ENCODE data around the gene TDRD12.
"Not testable (repeated sequence)": the region's sequence is repeated elsewhere in the genome, so short reads cannot be mapped to it uniquely, and the experiment has no call there.

The TDRD12 gene

DNA sequence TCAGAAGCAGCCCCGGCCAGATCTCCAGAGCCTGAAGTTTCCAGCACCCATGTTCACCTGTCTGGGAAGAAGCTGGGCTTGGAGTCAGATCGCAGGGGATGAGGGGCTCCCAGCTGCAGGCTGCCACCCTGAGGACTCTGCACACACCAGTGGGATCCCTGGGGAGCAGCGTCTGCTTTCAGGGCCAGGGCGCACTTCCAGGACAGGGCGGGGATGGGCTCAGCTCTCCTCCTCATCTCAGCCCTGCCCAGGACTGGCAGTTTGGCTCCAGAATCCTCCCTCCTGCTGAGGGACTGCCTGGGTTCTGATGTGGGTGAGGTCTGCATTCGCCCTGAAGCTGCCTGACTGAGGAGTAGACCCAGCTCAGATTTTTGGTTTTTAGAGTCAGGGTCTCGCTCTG is 146.5 kb downstream of the TDRD12 start:
- DNase-seq (ENCODE audit: low read depth in 2 of 2) = no peak

DNA sequence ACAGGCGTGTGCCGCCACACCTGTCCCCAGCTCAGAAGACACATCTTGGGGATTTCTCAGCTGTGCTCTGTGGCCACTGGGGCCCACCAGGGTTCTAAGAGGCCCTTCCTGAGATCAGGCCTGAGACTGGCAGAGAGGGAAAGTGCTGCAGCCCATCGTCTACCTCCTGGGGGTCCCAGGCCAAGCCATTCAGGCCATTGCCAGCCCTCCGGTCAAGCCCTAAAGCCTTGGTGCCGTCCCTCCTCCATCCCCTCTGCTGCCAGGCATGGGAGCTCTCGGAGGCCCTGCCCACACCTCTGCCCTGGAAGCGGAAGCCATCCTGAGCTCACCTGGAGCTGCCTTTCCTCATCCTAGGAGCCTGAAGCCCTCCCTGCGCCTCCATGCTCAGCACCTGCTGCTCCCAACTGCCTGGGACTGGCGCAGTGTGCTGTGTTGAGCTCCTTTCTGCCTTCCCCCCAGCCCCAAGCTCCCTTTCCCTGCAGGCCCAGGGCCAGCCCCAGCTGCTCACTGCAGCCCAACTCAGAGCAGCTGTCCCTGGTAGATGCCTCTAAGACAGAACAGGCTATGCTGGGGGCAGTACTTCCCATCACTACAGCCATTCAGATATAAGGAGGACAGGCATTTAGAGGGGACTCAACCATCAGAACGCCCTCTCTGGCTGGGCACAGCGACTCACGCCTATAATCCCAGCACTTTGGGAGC is 147.1 kb downstream of the TDRD12 start:
- no peak for DNase-seq (ENCODE audit: low read depth in 2 of 2)

DNA sequence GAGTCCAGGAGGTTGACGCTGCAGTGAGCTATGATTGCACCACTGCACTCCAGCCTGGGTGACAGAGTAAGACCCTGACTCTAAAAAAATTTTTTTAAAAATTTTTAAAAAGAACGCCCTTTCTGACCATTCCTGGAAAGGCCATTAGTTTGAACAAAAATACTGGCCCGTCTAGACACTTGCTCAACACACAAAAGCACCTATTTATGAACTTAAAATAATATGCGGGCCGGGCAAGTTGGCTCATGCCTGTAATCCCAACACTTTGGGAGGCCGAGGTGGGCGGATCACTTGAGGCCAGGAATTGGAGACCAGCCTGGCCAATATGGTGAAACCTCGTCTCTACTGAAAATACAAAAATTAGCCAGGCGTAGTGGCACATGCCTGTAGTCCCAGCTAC is 147.9 kb downstream of the TDRD12 start:
- DNase-seq (ENCODE audit: low read depth in 2 of 2) = not testable (repeated sequence)

DNA sequence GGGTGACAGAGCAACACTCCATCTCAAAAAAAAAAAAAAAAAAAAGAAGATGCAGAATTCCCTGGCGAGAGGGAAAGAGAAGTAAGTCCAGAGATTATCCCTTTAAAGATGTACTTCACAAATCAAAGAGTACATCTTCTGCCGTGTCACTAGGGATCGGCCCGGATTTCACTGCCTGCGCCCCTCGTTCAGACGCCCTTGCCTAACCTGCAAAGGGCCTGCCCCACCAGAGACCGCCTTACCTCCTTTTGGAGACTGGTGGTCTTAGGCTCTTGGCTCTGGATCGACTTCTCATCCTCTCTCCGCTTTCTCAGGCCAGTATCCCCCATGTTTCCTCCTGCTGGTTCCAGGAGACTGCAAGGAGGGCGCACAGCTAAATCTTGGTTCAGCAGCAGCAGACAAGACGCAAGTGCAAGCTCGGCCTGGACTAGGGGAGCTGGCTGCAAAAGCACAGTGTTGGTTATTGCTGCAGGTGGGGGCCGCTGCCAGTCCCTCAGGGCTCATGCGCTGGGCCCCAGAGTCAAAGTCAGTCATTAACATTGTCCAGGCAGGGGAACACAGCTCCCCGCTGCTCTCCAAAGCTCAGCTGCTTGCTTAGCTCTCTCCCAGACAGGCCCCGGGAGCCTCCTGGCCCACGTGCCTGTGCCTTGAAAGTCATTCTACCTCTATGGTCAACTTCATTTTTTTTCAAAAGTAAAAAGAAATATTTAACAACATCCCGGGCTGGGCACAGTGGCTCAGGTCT is 148.8 kb downstream of the TDRD12 start:
- DNase-seq (ENCODE audit: low read depth in 2 of 2) = no peak

DNA sequence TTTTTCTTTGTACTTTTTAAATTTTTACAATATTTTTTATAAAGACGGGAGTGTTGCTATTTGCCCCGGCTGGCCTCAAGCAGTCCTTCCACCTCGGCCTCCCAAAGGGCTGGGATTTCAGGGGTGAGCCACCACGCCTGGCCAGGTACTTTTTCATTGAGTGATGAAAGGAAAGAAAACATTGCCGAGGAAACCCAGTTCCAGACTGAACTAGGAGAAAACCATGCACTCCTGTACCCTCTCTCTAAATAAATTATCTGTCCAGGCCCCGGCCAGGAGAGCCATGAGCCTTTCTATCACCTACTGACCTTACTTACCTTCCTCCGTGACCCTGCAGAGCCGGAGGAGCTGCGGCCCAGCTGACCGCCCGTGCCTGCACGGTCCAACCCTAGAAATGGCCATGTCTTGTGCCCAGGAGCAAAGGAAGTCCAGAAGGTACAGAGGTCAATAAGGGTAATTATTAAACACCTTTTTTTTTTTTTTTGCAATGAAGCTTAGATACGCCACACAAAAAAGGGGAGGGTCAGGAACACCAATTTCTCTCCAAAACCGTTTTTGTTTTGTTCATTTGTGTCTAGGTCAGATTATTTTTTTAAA is 149.9 kb downstream of the TDRD12 start, which contains the start of gene SLC7A9:
SLC7A9 (minus strand) TSS at position 399 of the 597 bp plus-strand sequence. CDS start 1,233 bp downstream, outside the sequence.
- DNase-seq (ENCODE audit: low read depth in 2 of 2) = no peak

DNA sequence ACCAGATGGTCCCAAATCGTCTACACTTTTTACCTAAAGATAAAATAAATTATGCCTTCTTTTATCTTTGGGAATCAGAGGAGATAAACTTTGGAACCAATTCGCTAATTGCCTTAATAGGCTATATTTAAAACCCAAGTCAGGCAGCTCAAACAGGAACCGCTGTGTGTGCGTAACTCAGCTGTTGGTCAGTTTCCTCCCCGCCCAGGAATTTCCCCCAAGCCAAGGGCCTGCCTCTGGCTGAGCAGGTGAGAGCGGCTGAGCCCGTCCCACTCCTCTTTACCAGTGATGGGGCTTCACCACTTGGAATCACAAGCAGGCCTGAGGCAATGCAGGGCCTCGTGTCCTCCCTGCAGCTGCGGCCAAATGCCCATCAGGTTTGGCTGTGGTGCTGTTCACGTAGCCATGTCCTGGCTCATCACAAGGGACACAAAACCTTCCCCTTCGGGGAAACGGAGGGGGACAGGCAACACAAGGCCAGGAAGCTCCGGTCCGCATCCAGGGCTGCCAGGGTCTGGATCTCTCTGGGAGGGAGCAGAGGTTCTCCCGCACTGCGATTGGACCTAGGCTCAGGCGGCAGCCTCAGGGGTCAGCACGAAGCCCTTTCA is 150.5 kb downstream of the TDRD12 start:
- no peak for DNase-seq (ENCODE audit: low read depth in 2 of 2)

DNA sequence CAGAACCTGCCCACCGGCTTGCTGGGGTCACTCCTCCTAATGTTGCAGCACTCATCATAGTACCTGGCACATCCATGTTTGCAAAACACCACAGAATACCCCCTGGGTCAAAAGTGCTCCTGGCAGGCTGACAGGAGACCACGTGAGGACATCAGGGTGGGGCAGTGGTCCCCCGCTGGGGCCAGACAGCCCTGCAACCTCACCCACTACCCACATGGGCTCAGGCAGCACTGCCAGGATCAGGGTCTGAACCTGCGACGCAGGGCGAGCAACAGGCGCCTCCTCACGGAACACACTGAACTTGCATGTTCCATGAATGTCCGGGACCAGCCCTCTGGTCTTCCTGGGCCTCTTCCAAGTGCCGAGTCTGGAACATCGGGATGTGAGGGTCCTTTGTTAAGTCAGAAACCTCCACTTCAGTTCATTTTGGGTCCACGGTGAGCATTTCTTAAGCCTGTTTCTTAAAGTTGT is 151.4 kb downstream of the TDRD12 start:
- DNase-seq (ENCODE audit: low read depth in 2 of 2) = no peak

DNA sequence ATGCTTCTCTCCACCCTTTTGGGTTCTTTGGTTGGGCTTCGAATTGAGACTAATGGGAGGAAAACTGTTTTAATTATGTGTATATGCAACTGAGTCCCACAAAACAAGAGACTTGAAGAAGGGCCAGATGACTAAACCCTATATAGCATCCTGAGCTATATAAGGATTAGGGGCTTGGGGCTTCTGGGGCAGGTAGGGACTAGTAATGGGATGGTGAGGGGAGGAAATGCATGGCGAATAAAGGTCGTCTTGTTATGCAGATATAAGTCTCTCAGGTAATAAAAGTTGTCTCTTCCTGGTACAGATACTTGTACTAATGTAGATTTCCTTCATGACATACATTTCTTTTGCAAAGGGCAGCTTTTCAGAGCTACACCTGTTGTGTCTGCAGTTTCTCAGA is 152.8 kb downstream of the TDRD12 start:
- no peak for DNase-seq (ENCODE audit: low read depth in 2 of 2)

DNA sequence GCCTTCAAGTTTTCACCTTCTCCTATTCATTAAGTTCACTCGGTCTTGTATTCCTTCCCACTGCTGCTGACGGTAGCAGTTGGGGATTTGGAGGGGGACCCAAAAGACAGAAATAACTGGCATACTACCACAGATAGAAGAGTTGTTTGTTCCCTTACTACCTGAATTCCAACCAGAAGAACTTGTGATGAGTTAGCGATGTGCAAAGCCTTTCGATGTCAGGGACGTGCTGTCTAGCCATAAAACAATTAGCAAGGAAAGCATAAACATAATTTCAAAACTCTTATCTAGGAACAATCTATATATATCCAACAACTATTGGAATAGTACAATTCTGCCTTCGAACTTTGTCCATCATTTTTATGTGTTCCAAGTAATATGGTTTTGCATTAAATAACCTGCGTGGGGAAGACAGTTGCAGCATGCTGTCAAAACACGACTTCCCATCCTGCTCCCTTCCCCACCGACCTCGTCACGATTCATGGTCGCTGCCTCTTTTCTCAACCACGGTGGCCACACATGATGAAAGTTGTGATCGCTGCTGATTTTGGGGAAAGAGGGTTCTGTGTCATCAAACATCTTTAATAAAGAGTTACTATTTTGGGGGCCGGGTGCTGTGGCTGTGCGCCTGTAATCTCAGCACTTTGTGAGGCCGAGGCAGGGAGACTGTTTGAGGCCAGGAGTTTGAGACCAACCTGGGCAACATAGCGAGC is 153.8 kb downstream of the TDRD12 start:
- no peak for DNase-seq (ENCODE audit: low read depth in 2 of 2)

DNA sequence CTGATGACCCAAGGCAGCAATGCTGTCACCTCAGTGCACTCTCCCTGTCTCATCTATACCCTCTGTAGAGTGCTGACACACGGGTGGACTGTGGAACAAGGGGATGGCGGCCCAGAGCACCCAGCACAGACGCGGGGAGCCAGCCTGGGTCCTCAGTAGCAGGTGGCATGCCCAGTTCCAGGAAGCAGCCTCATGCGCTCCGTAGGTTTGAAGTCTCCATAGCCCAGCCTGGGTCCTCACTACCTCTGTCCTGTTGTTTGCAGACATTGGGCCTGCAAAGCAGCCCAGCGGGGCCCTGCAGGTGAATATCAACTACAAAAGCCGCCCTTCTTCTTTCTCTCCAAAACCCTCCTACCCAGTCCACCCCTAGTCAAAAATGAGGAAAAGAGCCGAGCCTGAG is 155.0 kb downstream of the TDRD12 start:
- DNase-seq (ENCODE audit: low read depth in 2 of 2) = no peak

DNA sequence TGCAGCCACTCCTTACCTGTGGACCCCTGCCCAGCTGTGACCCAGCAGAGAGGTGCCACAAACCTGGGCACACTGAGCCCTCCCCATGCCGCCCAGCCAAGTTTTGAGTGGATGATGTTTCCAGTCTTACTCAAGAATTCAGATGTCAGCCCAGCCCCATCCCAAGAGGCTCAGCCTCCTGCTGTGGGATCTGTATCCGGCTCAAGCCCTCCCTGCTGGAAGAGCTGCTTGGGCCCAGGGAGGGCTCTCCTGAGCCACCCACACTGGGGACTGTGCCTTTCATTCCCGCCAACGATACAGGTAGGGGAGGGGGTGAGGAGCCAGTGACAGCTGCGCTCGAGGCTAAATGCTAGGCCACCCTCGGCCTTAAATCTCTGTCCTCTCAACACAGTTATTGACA is 155.9 kb downstream of the TDRD12 start:
- no peak for DNase-seq (ENCODE audit: low read depth in 2 of 2)

DNA sequence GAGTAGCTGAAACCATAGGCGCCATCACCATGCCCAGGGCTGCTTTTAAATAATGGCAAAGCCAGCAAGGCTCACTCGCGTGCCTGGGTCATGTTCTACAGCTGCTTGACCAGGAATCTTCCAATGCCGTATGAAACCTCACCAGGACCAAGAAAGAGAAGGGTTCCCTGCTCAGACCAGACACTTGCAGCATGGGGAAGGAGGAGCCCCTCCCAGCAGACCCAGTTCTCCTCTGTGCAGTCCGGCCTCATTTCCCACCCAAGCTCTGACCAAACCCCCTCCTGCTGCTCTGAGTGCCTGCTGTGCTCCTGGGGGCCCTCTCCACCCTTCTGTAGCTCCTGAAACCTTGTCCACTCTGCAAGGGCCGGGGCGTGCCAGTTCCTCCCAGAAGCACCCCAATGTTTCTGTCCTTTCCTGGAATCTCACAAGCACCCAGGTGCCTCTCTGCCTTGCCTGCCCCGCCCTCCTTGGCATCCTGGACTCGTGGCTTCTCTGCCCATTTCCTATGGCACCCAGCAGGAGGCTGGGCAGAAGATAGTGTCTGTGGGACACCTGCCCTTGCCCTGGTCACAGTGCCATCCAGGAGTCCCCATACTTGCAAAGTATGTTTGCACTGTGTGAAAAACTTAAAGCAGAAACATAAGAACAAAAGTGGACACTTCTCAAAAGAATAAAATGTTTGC is 156.8 kb downstream of the TDRD12 start:
- no peak for DNase-seq (ENCODE audit: low read depth in 2 of 2)

DNA sequence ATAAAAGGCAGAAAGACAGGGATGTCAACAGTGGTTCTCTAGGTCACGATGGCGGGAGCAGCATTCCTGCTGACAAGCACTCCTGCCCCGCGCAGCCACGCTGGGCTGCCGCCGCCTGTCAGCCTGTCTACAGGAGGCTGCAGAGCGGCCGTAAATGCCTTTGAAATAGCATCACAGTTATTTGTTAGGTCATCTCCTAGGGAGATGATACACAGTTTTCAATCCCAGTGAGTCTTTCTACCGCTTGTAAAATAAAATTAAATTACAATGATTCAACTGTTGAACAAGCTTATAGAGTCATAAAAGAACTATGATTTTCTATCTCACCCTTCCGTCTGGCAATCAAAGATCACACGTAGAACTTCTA is 157.3 kb downstream of the TDRD12 start:
- no peak for DNase-seq (ENCODE audit: low read depth in 2 of 2)
